NCI-H1105 treated with DMSO at 0.1 percent for 48 hours (cell line): ENCODE data around the gene SLC1A7.

Experiments
- DNase-seq: peaks from one replicate; lab custom pipeline; 2025; lab: John Stamatoyannopoulos, UW

The SLC1A7 gene

DNA sequence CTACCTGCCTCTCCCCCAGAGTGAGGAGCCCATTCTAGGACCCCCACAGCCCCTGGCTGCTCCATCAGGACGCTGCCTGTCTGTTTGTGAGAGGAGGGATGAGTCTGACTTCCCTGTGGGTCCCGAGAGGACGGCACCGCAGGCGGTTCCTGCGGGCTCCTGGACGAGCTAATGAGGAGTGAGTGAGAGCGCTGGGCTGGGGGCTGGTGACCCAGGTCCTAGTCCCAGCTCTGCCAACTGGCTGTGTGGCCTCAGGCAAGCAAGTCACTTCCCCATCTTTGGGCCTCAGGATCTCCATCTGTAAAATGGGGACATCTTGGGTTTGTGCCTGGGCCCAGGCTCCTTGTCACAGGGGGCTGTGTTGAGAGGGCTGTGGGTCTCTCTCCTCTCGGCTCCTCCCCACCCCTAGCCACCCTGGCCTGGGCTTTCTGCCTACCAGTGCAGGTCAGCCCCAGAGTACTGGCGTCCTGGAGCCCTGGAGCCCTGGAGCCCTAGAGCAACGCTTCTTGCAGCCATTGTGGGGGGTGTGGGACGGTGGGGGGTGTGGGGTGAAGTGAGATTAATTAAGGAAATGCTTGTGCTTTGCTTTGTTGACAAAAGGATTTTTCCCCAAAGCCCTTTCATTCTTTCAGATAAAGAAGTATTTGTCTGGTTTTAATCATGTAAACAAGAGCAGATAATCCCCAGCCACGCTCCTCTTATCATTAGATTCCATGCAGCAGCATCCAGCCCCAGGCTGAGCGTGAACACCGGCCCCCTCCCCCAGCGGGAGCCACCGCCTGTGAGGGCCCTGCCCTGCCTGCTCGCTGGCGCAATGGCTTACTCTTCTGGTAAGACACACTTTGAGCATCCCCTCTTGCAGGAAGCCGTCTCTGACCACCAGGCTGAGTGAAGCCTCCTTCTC is 26.8 kb downstream of the SLC1A7 start:
- no peak for DNase-seq

DNA sequence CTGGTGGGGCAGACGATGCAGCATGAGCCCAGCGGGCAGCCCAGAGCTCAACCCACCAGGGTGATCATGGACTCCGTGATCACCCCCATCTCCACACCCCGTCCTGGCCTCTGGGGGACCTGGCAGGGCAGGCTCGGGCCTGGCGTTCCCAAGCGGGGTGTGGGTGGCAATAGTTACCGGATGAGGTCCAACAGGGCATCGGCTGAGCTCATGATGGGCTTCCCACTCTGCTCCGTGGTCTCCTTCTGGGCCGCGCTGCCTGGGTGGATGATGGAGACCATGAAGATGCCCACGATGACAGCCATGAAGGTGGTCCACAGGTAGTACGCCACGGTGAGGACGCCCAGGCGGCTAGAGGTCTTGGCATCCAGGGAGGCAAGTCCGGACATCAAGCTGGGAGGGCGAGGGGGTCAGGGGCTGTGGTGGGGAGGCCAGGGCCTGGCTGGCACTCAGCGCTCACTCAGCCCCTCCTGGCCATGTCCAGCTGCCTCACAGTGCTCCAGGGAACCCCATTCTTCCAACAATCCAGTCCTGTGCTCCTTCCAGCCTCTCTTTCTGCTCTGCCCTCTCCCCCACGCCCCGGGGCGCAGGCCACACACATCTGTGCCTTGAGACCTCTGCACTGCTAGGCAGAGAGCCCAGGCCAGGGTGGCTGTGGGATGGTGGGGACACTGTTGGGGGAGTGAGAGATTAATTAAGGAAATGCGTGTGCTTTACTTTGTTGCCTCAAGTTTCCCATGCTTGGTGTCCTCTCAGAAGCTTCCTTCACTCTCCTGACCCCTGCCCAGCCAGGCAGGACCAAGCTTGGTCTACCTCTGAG is 27.6 kb downstream of the SLC1A7 start:
- no peak for DNase-seq

GRCh38 chr1:53114090-53114489 is 28.3 kb downstream of the SLC1A7 start:
- DNase-seq, result no peak

DNA sequence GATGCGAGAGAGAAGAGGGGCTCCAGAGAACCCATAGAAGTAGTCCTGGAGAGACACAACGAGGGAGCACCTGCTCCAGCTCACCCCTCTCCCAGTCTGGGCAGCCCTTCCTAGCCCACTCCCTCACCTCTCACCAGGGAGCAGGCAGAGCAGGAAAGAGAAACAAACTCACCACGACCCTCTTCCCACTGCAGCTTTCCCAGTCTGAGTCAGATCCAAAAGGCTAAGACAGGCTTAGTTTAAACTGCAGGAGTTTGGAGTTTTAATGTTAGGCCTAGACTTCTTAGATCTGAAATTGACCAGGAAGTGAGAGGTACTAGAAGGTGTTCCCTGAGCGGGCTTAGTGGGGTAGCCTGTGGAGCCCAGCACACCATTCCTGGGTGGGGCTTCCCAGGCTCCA is 29.6 kb downstream of the SLC1A7 start:
- DNase-seq, result no peak

- no peak for DNase-seq
Observed at GRCh38 chr1:53112271-53112774, 30.1 kb downstream of the SLC1A7 start.

DNA sequence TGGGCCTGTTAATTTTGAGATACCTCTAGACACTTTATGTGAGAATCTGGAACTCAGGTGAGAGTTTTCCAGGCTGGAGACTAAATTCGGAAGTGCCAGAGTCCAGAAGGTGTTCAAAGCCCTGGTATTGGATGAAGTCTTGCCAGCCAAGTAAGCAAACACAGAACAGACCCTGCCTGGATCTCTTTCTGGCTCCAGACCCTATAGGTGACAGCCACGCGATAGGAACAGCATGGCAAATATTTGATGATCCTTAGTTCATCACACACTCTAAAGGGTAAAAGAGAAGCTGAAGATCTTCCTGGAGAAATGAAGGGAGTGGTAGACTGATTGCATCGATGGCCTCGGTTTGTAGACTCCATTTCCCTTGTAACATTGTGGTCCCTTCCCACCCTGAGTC is 30.7 kb downstream of the SLC1A7 start:
- DNase-seq, result no peak

DNA sequence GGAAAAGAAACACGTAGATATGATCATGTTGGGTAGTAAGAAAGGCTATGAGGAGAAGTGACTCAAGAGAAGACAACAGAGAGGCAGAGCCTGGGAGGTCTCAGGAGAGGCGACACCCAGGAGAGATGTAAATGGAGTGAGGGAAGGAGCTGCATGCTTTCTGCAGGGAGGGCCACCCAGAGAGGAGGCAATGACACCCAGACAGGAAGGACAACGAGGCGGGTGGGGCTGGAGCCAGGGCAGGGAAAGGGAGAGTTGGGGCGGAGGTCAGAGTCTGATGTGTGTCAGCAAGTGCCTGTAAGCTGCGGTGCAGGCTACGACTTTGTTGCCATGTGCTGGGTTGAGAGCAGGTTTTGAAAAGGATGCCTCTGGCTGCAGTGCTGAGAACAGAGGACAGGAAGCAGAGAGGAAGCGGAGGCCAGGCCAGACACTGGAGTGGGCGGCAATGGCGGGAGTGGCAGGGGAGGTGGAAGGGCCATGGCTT is 31.3 kb downstream of the SLC1A7 start:
- no peak for DNase-seq

DNA sequence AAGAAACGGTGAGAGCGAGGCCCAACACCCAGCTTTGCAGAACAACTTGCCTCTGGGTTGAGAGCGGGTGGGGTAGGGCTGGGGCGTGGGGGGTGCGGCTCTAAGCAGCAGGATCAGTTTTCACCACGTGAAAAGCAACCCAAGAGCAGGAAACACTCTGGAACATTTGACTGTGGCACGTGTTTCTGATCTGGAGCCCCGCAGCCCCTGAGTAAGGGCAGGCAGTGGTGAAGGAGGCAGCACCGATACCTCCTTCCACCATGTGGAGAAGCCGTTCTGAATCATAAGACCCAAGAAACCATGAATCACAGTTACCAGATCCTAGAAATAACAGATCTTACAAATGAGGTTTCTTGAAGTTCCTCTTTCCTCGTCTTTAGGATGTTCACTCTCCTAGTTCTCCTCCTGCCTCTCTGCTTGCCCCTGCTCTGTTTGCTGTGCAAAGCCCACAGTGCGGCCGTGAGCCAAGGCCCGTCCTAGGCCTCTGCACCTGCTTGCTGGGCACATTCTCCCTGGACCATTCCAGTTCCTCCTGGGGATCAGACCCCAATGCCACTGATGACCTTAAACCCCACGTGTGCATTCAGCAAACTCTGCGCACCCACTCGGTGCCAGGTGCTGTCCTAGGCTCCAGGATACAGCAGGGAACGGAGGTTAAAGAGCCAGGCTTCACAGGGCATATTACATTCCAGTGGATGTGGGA is 31.9 kb downstream of the SLC1A7 start:
- no peak for DNase-seq

- DNase-seq, result no peak
Observed at GRCh38 chr1:53108646-53109580, 33.5 kb downstream of the SLC1A7 start.

- no peak for DNase-seq
Observed at GRCh38 chr1:53107570-53108322, 34.7 kb downstream of the SLC1A7 start.

DNA sequence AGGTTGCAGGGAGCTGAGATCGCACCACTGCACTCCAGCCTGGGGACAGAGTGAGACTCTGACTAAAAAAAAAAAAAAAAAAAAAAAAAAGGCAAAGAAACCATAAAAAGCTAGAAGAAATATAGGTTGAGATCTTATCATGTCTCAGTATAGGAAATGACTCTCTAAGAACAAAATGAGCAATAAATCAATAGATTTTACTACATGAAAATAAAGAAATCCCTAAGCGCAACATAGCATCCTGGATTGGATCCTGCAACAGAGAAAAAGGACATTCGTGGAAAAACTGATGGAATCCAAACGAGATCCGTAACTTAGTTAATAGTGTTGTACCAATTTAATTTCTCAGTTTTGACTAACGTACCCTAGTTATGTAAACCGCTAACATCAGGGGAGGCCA is 35.3 kb downstream of the SLC1A7 start:
- DNase-seq, result no peak

DNA sequence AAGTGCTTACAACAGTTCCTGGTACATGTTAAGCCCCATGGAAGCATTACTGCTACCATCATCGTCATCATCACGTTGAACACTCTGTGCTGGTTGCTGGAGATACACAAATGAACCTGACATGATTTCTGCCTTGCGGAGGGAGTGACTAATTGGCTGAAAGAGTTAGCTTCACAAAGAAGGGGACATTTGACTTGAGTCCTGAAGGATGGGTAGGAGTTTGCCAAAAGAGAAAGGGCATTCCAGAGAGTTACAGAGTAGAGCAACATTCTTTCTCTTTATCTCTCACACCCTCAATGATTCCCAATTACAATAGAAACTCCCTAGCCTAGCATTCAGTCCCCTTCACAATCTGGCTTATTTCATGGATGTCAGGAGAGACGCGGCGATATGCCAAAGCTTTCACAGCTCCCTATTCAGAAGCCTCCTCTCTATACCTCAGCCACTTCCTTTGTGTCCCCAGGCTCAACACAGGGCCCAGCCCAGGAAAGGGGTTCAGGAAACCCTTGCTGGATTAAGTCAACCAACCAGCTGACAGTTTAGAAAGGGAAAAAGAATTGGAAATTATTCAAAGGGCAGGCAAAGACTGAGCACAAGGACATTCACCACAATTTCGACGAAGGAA is 38.0 kb downstream of the SLC1A7 start:
- DNase-seq, result no peak

DNA sequence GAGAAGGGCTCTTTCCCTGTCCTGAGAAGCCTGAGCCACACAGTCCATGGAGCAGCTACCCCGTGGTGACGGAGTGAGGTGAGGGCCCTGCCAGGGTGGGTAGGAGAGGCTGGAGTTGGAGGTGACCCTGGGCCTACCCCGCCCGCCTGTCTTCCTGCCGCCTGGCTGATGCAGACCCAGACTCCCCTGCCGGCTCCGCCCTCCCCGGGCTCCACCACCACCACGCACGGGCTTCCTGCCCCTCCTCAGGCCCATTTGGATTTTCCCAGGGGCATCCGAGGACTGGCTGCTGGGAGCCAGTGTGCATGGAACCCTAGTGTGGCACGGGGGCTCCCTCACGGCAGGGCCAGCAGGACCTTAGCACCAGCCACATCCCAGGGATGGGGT is 47.9 kb downstream of the SLC1A7 start:
- no peak for DNase-seq

- DNase-seq, result no peak
Observed at GRCh38 chr1:53093778-53094532, 48.5 kb downstream of the SLC1A7 start.

DNA sequence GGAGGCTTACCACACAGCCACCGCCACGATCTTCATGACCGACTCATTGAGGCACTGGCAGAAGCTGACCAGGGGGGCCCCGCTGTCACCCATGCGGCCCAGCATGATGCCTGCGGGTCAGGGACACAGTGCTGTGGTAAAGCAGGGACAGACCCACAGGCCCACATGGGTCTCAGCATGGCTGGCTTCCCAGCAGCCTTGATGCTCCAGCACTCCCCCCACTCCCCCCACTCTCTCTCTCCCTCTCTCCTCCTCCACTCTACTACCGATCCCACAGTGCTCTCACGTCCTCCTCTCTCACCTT is 49.0 kb downstream of the SLC1A7 start:
- no peak for DNase-seq

DNA sequence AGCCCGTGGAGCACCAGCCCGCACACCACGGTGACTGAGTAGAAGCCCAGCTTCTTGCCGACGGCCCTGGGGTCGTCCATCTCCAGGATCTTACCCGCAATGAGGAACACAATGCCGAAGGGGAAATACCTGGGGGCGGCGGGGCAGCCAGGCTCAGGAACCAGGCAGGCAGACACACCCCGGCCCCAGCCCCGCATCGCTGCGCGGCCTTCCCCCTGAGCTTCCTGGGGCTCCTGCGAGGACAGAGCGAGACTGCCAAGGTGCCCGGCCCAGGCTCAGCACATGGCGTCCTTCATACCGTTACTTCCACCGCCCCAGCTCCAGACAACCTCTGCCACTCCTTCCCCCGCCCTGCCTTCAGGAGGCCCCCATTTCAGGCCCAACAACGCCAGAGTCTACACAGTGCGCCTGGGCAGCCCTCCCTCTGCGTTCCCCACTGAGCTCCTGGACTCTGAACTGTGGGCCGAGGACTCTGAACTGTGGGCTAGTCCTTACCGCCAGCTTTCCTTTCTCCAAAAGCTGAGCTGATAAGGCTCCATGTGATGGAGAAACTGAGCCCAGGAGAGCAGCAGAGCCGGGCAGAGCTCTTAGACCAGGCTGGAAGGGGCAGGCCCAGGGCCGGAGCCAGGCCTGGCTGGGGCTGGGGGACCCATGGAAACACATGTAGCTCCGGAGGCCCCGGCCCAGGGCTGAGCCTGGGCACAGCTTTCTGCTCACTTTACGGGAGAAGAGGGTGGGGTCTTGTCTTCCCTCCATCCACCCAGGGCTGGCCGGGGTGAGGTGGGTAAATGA is 49.6 kb downstream of the SLC1A7 start:
- DNase-seq, result no peak

GRCh38 chr1:53091841-53092645 is 50.4 kb downstream of the SLC1A7 start:
- DNase-seq, result no peak
